Coronary artery (tissue), 2 donors: Measurements from ENCODE around the gene PSMA7.

Experiments
- DNase-seq: peaks from one replicate; pipeline ENCODE4 v3.0.0-alpha.2; 2017; ENCODE audit warnings: low spot score
- H3K27ac ChIP-seq, 2 donors: fragments of 200-600 bp; sonication (generic); one replicate each; pipeline ENCODE4 v1.5.1; 2016 to 2019
- H3K4me3 ChIP-seq: fragments of 200-600 bp; sonication (generic); 2 replicates; pipeline ENCODE4 v1.5.1; 2016; ENCODE audit warnings: mild to moderate bottlenecking, moderate library complexity
- CTCF ChIP-seq: fragments of 200-600 bp; sonication (generic); IDR thresholded peaks from one replicate; pipeline ENCODE4 v1.5.1; 2019; ENCODE audit warnings: antibody characterized with exemption

PSMA7 gene

GRCh38 chr20:62170536-62170935, 27.3 kb upstream of the PSMA7 start:
- TF ChIP-seq CTCF: no peak
- H3K27ac ChIP-seq: no peak overlapping the region
- no peak for DNase-seq
- no peak overlapping the region for H3K4me3 ChIP-seq

GRCh38 chr20:62168890-62169435, 25.8 kb upstream of the PSMA7 start:
- H3K4me3 ChIP-seq: no peak overlapping the region
- TF ChIP-seq CTCF: no peak
- DNase-seq: no peak
- no peak overlapping the region for H3K27ac ChIP-seq

- no peak for DNase-seq
- TF ChIP-seq CTCF: no peak
- no peak overlapping the region for H3K27ac ChIP-seq
- no peak overlapping the region for H3K4me3 ChIP-seq
These were observed 24.9 kb upstream of the PSMA7 start for GRCh38 chr20:62168061-62168460.

- TF ChIP-seq CTCF: no peak
- Histone ChIP-seq H3K27ac (no peak overlapping the region), H3K4me3 (no peak overlapping the region)
- DNase-seq: no peak
These were observed 24.3 kb upstream of the PSMA7 start for GRCh38 chr20:62167474-62167873.

- Histone ChIP-seq H3K27ac (no peak overlapping the region), H3K4me3 (no peak overlapping the region)
- DNase-seq: no peak
- no peak for TF ChIP-seq CTCF
These were observed 22.7 kb upstream of the PSMA7 start for GRCh38 chr20:62165762-62166399.

GRCh38 chr20:62164879-62165761, 21.9 kb upstream of the PSMA7 start:
- no peak for DNase-seq
- Histone ChIP-seq H3K27ac (no peak overlapping the region), H3K4me3 (no peak overlapping the region)
- TF ChIP-seq CTCF: no peak
